NCI-H2227 (cell line): ENCODE results near the gene ITGB3.
A peak's percentile ranks its signal among the peaks of the same experiment; 100 is the strongest.

Source experiments
- DNase-seq: peaks from one replicate; lab custom pipeline; 2025; ENCODE audit not compliant: unreplicated experiment; lab: John Stamatoyannopoulos, UW

Gene ITGB3

DNA sequence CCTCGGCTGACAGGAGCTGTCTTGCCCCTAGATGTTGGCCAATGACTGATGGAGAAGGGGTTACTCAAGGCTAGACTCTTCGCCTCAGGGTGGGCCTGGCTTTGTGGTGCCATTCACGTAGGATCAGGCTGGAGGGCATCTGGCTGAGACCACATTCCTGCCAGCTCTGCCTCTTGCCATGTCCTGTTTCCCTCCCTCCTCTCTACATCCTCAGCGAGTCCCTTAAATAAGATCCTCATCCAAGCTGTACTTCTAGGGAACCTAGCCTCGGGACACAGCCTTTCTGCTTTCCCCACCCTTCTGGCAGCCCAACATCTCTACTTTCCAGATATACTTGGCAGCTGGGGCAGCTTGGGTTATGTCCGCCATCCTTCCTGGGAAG, 42.2 kb downstream of the ITGB3 start:
- no peak for DNase-seq

DNA sequence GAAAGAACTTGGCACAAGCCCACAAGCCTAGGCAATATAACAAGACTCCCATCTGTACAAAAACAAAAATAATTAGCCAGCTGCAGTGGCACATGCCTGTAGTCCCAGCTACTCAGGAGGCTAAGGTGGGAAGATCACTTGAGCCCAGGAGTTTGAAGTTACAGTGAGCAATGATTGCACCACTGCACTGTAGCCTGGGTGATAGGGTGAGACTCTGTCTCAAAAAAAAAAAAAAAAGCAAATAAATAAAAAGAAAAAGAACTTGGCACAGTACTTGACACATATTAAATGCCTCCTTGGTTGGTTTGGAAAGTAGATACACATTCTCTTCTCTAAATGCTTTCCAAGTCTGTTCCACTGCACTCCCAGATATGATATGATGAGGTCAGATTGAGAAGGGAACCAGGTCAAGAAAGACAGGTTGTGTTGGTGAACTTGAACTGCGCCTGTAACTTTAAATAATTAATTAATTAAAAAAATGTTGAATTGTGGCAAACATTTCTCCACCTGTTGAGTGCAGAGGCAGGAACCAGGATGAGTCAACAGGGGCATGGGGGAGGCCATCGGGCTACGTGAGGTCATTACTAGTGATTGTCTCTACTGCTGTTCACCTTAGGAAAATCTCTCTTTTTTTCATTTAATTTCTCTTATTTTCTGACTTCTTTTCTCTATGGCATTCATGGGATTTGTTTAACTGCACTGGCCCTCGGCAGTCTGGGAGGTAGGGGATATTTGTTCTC, 44.2 kb downstream of the ITGB3 start:
- no peak for DNase-seq

DNA sequence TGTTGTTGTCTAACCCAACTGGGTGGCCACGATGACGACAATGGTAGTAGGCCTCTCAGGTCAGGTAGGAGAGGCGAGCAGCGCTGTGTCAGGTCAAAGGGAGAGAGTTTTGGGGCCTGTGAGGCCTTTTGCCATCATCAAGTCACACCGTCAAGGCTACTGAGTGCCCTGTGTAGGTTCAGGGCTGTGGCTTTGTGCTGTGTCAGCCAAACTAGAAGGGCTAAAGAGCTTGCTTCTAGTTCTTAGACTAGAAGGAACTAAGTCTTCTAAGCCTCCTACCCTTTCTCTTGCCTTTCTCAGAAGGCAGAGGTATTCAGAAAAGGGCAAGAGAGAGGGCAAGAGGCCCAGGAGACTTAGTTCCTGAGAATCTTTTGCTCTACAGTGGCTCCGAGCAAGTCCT, 45.1 kb downstream of the ITGB3 start:
- DNase-seq: no peak

DNA sequence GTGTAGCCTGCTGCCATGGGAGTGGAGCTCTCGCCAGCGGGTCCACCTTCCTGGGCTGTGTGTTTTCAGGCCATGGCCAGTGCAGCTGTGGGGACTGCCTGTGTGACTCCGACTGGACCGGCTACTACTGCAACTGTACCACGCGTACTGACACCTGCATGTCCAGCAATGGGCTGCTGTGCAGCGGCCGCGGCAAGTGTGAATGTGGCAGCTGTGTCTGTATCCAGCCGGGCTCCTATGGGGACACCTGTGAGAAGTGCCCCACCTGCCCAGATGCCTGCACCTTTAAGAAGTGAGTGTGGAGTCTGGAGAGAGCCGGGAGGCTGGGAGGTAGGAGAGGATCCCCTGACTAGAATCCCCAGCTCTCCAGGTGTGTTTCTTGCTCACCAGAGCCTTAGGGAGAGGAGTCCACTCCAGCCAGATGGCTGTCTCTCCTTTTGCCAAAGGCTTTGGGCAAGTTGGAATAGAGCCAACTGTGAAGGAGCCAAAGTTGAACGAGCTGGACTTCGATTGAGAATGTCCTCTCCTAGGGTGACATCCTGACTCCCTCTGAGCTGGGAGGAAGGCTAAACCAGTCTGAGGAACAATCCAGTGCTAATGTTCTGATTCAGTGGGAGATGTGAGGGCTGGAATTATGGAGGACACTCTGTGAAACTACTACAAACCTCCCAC, 45.7 kb downstream of the ITGB3 start:
- no peak for DNase-seq

DNA sequence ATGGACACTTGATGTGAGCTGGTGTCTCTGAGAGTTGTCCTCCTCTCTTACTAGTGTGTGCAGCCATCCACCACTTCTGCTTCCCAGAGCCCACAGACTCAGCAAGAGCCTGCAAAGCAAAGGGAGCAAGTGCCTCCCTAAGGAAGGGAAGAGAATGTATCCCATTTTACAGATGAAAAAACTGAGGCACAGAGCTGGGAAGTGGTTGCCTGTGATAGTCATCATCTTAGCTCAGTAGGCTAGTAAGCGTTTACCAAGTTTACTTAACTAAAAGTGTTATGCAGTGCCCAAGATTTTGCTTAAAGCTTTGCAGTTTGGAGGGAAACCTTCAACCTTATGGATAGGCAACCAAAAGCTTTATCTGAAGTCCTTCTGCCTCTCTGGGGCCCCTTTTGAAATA, 47.1 kb downstream of the ITGB3 start:
- no peak for DNase-seq

DNA sequence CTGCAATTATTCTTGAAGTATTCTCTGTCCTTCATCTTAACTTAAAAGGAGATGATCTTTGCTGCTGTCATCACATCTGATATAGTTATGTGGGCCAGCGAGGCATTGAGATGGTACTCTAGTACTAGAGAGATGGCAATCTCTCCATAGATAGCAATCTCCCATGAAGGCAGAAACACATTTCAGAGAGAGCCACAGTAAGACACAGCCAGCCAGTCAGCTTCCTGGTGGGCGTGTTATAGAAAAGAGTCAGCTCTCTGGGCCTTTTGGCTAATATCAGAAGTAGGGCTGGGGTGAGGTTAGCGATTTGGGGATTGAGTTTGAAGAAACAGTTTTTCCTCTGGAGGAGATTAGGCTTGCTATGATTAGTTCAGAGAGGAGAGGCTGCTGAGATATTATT, 47.5 kb downstream of the ITGB3 start:
- DNase-seq: no peak

DNA sequence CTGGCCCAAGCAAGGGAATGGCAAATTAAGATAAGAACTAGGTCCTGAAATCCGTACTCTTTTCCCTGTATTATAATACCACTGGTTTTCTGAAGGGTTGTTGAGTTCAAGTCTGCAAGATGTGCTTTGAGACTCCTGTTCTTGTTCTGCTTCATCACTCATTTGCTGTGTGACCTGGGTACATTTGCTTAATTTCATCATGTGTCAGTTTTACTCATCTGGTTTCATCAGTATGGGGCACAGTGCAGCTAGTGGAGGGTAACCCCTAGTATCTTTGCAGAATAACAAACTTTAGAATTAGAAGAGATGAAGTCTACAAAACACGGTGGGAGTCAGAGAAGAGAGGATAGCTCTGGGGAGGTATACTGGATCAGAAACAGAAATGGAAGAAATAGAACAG, 48.2 kb downstream of the ITGB3 start:
- DNase-seq: no peak

DNA sequence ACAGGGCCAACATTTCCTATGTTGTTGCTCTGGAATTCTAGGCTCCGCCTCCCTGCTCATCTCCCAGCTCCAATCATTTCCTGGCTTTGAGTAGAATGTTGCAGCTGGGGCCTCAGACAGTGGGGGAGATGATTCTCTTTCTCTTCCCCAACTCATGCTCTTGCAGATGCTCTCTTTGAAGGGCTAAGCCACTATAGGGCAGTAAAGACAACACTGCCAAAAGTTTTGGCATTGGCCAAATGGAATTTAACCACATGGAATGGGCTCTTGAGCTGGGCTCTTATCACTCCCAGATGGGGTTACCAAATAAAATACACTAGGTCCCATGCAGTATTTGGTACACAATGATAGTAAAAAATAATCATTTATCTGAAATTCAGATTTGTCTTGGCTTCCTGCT, 50.6 kb downstream of the ITGB3 start:
- no peak for DNase-seq

DNA sequence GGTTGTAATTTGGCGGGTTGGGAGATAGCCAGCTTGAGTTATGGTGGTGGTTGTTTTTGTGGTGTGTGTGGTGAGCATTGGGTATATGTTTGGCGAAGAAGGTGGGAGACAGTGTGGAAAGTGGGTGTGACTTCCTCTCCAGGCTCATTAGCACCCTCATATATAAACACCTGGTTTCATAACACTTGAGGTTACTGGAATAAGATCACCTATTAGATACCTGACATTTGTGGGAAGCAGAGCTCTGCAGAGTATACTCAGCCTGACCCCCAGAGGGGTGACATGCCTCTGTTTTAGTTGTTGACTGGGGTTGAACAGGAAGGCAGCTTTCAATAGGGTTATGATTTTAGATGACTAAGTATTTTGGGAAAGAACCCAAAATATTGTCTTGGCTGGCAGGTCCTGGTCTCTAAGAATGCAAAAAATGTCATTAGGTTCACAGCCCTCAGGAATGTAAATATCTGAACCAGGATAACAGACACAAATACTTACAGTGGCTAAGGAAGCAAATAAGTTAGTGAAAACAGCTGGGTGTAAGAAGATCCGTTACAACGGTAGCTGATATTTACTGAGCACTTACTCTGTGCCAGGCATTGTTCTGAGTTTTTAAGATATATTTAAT, 51.8 kb downstream of the ITGB3 start:
- DNase-seq: no peak

DNA sequence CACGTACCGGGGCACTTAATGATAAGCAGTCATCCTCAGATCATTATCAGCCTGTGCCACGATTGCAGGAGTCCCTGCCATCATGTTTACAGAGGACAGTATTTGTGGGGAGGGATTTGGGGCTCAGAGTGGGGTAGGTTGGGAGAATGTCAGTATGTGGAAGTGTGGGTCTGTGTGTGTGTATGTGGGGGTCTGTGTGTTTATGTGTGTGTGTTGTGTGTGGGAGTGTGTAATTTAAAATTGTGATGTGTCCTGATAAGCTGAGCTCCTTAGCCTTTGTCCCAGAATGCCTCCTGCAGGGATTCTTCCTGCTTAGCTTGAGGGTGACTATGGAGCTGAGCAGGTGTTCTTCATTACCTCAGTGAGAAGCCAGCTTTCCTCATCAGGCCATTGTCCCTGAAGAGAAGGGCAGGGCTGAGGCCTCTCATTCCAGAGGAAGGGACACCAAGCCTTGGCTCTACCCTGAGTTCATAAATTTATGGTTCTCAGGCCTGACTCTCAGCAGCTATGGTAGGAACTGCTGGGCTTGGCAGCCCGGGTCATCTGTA, 56.6 kb downstream of the ITGB3 start:
- no peak for DNase-seq

DNA sequence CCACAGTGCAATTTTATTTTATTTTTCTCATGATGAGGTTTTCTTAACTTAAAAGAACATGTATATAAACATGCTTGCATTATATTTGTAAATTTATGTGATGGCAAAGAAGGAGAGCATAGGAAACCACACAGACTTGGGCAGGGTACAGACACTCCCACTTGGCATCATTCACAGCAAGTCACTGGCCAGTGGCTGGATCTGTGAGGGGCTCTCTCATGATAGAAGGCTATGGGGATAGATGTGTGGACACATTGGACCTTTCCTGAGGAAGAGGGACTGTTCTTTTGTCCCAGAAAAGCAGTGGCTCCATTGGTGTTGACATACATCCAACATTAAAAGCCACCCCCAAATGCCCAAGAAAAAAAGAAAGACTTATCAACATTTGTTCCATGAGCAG, 57.8 kb downstream of the ITGB3 start:
- DNase-seq: no peak

DNA sequence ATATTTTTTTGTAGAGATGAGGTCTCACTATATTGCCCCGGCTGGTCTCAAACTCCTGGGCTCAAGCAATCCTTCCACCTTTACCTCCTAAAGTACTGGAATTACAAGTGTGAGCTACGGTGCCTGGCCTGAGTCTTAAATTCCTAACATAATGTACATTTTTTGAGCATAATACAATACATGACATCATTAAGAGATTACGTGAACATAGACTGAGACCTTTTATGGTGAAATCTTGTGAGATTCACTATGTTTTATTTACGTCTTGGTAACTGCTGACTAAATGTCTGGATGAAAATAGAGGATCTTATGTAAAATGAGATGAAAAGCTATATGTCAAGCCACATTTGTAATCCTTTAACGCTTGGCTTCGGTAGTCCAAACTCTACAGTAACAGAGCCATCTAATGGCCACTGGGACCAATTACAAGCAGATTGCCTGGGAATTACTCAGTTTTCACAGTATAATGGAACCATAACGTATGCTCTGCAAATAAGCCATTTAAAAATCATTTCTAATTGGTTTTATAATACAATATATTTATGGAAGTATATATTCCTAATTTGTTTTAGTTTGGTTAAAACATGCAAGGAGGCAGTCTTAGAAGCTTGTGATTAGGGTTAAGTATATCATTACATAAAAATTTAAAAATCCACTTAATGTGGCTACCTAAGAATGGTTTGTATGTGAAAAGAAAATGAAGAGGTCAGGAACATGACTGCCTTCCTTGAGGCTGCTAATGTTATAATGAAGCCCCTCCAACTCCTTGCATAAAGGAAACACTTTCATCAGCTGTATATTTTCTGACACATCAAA, 62.0 kb downstream of the ITGB3 start:
- DNase-seq: peak; percentile 78

DNA sequence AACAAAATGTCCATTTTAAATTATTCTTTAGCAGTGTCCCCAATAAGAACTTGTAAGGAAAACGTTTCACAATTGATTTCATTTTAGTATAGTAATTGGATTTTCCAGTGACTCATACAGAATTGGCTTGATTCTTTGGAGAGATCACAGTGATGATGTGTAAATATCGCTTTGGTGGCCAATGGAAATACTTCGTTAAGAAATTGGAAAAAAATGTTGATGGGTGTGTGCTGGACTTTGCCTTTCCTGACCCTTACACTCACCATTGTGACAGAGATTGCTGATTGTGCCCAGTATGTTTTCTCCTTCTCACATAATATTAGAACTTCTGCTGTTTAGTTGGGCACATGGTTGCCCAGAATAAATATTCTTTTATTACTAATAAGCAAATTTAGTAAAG, 62.7 kb downstream of the ITGB3 start:
- no peak for DNase-seq

DNA sequence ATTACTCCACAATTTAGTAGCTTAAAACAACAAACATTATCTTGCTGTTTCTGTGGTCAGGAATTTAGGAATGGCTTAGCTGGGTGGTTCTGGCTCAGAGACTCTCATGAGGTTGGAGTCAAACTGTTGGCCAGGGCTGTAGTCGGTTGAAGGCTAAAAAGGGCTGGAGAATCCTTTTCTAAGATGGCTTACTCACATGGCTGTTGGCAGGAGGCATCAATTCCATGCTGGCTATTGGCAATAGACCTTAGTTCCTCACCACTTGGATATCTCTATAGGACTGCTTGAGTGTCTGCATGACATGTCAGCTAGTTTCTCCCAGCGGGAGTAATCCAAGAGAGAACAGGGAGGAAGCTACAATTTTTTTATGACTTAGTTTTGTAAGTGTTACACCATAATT, 63.5 kb downstream of the ITGB3 start:
- no peak for DNase-seq

DNA sequence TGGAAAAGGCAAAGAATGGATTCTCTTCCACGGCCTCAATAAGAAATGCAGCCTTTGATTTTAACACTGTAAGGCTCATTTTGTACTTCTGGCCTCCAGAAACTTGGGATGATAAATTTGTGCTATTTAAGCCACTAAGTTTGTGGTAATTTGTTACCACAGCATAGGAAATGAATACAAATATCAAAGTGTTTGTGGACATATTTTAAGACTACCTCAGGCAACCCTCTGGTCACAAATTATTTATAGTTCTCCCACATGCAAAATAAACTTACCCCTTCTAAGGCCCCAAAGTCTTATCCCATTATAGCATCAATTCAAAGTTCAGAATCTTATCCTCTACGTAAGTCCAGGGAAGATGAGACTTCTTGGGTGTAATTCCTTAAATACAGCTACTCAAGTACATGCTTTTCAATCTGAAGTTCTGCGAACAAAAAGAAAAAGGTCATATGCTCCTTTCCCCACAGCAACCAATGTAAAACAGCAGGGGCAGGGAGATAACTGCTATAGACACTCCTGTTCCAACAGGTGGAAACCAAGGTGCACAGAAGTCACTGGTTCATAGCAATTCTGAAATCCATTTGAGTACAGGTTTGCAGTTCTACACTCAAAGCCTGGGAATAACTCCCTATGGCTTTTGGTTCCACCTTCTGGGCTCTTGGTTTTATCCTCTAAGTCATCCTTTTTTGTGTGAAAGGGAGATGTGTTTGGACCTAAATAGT, 64.7 kb downstream of the ITGB3 start:
- no peak for DNase-seq

DNA sequence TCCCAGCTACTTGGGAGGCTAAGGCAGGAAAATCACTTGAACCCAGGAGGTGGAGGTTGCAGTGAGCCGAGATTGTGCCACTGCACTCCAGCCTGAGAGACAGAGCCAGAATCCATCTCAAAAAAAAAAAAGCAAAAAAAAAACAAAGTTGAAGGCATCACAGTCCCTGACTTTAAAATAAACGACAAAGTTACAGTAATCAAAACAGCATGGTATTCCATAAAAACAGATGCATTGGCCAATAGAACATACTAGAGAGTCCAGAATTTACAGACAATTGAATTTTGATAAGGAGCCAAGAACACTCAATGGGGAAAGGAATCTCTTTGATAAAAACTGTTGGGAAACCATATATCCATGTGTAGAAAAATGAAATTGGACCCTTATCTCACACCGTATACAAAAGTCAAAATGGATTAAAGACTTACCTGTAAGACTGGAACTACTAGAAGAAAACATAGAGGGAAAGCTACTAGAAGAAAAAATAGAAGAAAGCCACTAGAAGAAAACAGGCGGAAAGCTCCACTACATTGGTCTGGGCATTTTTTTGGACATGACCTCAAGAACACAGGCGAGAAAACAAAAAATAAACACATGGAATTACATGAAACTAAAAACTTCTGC, 67.4 kb downstream of the ITGB3 start:
- no peak for DNase-seq

DNA sequence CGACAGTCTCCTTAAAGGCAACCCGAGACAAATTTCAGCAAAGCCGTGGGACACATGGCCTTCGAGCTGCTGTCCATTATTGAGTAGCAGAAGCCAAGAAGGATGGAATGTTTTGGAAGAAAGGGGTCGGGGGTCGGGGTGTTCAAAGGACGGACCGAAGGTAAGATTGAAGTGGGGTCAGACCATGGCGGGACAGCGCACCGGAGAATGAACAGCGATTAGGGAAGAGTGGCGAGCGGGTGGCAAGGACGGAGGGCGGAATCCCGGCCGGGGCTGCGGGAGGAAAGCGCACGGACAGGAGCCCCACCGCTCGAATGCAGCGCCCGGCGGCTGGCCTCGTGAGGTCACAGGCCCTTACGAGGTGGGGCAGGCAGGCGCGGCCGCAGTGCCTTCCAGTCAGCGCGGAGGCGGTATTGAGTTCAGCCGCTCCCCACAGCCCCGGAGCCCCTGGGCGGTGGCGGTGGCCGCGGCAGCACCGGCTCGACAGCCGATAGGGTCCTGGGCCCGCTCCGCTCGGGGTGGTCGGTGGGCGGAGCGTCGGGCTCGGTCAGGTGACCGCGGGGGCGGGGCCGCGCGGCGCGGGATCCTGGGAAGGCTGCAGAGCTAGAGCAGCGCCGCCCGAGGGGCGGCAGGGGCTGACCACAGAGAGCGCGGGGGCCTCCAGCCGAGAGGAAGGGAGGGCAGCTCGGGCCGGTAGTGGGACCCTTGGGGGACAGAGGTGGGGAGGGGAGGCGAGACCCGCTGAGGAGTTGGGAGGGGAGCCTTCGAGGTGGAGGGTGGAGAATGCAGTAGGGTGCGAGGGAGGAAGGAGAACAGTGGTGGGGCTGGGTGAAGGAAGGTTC, 70.0 kb downstream of the ITGB3 start, which contains the start of gene EFCAB13:
Gene EFCAB13, plus strand, starts transcription at position 574 of the 842 bp plus-strand sequence. CDS start 4,399 bp downstream, outside the sequence.
- peak; percentile 97 for DNase-seq

DNA sequence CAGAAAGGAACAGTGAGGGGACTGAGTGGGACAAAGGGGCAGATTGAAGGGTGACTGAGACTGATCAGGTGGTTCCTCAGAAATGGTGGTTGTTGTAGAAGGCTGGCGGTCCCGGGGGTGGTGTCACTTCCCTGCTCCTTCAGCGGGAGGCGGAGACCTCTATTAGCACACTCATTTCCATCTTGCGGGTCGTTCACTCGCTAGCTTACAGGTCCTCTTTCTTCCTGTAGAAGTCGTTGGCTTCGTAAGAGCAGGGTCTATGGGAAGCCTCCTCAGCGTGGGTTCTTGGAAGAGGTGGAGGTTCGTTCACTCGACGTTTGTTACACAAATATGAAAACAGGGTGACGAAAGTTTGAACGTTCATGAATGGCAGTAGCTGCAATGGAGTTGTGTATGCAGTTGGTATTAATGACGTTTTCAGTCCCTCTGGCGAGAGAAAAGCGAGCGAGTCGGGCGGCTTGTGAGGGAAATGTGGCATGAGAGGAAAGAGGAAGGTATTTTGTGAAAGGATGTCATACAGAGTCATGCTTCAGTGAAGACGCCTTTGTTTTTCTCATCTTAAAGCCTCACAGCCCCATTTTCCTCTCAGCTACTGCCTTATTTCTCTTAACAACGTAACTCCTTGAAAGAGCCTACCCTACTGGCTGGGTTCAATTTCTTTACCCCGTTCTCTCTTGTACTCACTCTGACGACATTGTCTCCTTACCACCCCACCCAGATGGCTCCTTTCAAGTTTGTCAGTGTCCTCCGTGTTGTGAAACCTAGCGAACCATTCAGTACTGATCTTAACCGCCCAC, 70.8 kb downstream of the ITGB3 start:
- peak; percentile 88 for DNase-seq
